ENCODE results near the gene TMEM255B.

DNA sequence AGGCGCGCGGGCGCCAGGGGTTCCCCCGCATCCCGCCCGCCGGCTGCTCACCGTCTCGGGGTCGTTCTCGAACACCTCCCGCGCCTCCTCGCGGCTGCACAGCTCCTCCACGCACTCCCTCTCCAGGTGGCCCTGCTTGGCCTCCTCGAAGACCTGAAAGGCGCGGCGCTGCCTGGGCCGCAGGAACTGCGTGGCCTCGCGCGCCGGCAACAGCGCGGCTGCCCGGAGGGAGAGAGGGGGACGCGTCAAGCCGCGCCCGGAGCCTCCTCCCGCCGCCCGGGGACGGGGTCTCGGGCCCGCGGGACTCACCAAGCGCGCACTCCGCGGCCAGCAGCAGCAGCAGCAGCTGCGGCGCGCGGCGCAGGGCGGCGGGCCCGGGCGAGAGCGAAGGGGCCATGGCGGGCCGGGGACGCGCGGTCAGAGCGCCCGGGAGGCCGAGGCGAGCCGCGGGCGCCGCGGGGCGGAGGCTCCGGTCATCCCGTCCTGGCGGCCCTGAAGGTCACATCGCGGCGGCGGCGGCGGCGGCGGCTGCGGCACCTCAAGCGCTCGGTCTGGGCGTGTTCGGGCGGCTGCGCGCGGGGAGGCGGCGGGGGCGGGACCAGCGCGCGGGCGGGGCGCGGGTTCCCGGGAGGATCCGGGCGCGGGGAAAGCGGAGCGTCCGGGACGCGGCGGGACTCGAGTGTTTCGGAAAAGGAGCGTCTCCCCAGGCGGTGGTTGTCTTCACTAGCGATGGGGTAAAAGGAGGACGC lies 104.7 kb downstream of the TMEM255B start, which contains the start of gene GAS6:
- TF ChIP-seq CTCF (IDR thresholded peaks at IDR 0.05; ENCODE audit: low read length) (no peak; the same call in 1 of the 2 replicates), EZH2 (optimal IDR thresholded peaks at IDR 0.05; ENCODE audit: low read depth, low read length) (no peak), EZH2phosphoT487 (IDR thresholded peaks at IDR 0.05; ENCODE audit: low read length) (no peak)
